Endometrial microvascular endothelial cells (primary cell): Measurements from ENCODE around the gene MTA3. TPM values are rescaled to one million over a fixed set of nuclear protein-coding genes. Genes with fewer than 3 reads are reported as not detected.

Experiments used
- in situ Hi-C: cut with HindIII; loops from 2 replicates; pipeline ENCODE4 v1.10.0; 2017; ENCODE audit warnings: low sequenced_read_pairs, low pct_unique_long_range_greater_than_20kb; ENCODE audit errors: inconsistent ontology term
- total RNA-seq: library from RNA; depleted of rRNA; stranded (reverse); fragments of >200 nt; gene quantifications from one replicate; pipeline ENCODE4 v1.2.3, GENCODE V29; 2015; ENCODE audit errors: inconsistent ontology term

The MTA3 gene
- total RNA-seq, 1 donor from 2014 or later, result 24.2 TPM

GRCh38 chr2:42789751-42790150 is 221.3 kb downstream of the MTA3 start:
- in situ Hi-C loops, result no loop called here

GRCh38 chr2:42791606-42792005 is 223.2 kb downstream of the MTA3 start:
- in situ Hi-C loops, result no loop called here

DNA sequence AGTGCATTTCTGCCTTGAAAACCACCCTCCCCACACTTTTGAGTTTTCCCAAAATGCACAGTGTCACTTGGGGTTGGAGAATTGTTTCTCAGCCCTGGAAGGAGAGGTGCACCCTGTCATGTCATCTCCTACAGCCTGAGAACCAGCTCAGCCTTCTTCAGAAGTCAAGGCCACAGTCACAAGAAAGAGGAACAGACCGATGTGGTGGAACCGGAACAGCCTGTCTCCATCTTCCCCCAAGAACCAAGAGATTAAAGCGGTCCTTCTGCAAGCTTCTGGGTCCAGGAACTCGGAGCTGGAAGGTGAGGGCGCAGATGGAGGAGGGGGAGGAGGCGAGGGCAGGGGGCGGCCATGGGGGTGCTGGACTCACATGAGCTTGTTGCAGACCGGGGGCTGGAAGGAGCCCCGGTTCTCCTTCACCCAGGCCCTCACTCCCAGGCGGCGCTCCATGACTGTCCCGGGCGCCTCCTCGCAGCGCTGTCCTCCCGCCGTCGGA is 223.7 kb downstream of the MTA3 start:
- in situ Hi-C loops, result no loop called here

DNA sequence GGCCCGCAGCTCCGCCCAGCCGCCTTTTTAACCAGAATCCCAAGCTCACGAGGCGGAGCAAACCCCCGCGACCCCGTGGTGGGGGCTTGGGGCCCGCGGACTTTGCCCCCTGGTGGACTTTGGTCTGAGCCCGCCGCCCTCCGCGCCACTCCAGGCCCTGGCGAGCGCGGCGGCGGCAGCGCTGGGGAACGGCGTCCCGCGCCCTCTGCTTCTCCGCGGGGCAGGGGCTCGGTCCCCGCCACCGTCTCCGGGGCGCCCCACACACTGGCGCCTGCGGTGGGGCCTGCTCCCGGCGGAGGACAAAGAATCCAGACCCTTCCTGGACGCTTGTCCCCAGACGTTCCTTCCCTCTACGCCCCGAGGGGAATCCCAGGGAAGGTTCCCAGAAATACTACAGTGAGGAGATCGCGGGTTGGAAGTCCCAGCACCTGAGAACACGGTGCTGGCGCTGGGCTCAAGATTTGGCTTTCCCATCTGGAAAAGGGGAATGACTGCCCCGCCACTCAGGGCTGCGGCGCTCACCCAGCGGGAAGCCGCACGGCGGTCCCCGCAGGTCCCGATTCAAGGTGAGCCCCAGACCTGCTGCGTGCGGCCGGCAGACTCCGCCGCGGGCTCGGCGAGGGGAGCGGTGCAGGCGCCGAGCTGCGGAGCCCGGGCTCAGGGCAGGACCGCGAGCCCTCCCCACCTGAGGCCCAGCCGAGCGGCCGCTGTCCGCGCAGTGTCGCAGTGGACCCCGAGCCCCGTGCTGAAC is 224.3 kb downstream of the MTA3 start, which contains the start of gene HAAO:
TSS of gene HAAO (minus strand) at position 1 of the 751 bp plus-strand sequence. CDS start 47 bp downstream, outside the sequence.
- in situ Hi-C loops, result no loop called here

DNA sequence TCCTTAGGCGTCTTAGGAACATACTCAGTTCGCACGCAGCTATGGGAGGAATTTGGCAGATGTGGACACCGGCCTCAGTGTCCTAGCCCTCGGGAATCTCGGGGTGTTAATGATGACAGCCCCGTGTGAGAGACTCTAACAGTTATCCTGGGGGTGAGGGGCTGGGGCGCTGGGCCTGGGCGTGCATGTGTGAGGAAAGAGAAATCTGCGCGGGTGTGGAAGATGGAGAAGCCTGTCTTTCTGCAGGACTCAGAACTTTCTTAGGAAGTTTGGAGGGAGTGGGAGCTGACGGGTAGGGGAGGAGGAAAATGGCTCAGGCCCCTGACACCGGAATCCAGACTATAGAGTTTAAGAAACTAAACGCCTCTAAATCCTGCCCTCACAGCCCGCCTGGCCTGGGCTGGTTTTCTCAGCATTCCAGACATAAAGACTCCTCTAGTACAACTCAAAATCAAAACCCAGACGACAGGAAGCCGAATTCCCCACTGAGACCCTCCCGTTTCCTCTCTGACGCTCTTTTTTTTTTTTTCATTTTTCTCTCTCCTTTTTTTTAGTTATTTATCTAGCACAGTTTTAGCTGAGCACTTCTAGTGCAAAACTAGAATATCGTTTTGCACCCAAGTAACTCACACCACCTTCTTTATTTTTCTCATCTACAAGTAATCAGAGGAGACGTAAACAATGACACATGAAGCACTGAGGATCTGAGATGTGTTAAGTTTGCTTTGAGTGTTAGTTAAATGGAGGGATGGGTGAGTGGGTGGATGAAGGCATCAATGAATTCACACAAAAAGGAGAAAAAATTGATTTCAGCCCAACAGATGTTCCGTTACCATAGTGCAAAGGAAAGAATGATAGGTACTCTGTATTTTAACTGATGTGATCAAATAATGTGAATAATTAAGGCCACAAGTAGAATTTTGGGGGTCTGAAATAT is 225.2 kb downstream of the MTA3 start:
- in situ Hi-C loops, result no loop called here

GRCh38 chr2:42794271-42795046 is 226.0 kb downstream of the MTA3 start:
- in situ Hi-C loops, result no loop called here

DNA sequence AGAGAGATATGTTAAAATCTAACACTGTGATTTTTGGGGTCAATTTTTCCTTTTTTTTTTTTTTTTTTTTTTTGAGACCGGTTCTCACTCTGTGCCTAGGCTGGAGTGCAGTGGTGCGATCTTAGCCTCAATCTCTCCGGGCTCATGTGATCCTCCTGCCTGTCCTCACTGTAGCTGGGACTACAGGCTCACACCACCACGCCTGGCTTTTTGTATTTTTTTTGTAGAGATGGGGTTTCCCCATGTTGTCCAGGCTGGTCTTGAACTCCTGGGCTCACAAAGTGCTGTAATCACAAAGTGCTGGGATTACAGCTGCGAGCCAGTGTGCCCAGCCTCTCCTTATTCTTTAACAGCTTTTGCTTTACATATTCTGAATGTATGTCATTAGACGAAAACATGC is 226.8 kb downstream of the MTA3 start:
- in situ Hi-C loops, result no loop called here

DNA sequence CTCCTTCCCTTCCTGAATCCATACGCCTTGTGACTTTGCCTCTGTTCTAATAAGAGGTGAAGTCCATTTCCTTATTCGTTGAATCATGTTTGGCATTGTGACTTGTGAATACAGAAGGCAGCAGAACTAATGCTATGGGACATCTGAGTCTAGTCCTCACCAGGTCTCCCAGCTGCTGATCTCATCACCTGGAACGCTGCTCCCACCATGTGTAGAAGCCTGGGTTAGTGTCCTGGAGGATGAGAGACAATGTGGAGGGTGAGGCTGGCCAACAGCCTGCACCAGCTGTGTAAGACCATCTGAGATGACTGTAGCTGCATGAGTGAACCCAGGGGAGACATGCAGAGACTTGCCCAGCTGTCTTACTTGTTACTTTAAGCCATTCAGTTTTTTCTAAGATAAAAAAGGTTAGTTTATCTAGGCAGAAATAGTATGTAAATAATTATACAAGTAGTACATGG is 227.4 kb downstream of the MTA3 start:
- in situ Hi-C loops, result no loop called here

GRCh38 chr2:42796427-42797248 is 228.2 kb downstream of the MTA3 start:
- in situ Hi-C loops, result no loop called here

DNA sequence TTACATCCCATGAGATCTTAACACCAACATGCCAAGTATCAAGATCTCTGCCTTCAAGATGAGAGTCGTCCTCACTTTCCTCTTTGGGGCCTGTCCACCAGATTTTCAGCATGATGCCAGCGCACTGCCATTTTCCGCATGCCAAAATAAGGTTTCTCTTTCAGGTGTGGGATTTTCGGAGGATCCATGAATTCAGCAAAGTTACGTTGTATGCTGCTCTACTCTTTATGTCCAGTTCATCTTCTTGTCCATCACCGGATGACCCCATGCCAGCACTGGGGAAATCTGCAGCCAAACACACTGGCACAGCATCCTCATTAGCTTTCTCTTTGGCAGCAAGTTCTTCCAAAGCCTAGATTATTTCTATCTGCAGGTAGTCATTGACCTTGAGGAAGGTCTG is 228.8 kb downstream of the MTA3 start:
- in situ Hi-C loops, result no loop called here

DNA sequence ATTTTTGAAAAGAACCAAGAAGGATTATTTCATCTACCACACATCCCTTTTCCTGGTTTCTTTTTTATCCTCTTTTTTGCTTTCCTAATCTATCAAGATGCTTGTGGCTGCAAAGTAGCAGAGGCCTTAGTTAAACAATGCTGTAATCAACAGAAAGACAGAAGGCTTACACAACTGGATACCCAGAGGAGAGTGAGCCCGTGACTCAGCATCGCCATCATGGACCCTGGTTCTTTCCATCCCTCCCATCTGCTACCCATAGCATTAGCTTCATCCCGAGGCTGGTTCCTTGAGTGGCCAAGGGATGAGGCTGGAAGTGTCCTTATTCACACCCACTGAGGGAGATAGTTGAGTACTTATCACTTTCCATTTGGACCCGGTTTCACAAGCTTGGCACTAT is 231.4 kb downstream of the MTA3 start:
- in situ Hi-C loops, result no loop called here

- in situ Hi-C loops, result no loop called here
Measured at GRCh38 chr2:42800461-42800962, 232.1 kb downstream of the MTA3 start.

DNA sequence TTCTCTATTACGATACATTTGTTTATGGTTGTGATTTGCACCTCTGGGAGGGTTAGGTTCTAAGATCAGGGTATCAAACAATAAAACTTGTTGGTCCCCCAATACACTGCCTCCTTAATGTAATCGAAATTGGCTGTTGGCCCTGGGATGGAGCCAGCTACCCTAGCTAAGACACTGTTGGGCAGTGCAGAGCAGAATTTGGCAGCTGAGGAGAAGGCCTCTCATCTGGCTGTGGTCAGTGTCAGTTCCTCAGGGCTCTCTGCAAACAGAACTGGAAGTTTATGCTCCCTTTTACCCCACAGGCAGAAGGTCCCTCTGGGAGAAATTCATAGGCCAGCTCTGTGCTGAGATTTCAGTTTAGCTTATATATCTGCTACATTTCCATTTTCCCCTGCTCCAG is 232.5 kb downstream of the MTA3 start:
- in situ Hi-C loops, result no loop called here

- in situ Hi-C loops, result no loop called here
Measured at GRCh38 chr2:42801381-42801780, 232.9 kb downstream of the MTA3 start.

GRCh38 chr2:42802150-42802549 is 233.7 kb downstream of the MTA3 start:
- in situ Hi-C loops, result no loop called here

DNA sequence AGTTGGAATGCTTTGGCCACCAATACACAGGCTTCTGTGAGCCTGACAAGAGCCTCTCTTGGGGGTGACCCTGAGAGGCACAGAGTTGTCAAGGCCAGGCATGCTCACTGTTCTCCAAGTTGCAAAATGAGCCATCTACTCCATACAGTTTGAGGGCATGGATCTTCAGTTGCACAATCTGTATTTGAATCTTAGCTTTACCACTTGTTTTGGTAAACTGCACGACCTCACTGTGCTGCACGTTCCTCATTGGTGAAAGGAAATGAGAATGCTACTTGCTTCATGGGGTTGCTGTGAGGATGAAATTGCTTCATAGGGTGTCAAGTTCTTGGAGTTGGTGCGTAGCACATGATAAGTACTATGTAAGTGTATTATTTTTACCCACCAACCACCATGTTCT is 235.9 kb downstream of the MTA3 start:
- in situ Hi-C loops, result no loop called here

DNA sequence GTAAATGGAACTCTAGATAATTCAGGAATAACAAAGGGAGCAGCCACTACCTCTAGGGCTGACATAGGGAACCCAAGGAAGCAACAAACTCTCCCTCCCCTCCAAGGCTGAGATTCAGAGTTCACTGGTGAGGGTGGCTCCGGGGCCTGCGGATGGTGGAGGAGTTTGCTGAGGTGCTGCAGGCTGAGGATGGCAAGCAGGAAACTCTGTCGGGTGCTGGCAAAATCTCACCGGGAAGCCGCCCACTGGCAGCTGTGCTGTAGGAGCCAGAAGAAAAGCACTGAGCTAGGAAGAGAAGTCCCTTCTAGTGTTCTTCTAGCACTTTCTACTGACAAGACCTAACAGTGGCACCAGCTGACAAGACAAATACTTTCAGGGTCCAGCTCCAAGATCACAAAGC is 236.5 kb downstream of the MTA3 start:
- in situ Hi-C loops, result no loop called here
